ENCODE measurements around the gene ABR.

Gene ABR

GRCh38 chr17:1055751-1056645 lies 123.8 kb downstream of the ABR start:
- H2AFZ ChIP-seq (ENCODE audit: low read length) = no peak overlapping the region
- no peaks in the 10 kb centered on the region for H4K20me1 ChIP-seq (ENCODE audit: insufficient read depth, low read length, poor library complexity, severe bottlenecking)
- H3K27me3 ChIP-seq (ENCODE audit: insufficient read depth, low read length, poor library complexity, severe bottlenecking) = no peaks in the 10 kb centered on the region
- no peak overlapping the region for H3K9ac ChIP-seq (ENCODE audit: low read depth, low read length, poor library complexity, severe bottlenecking)
- H3K4me2 ChIP-seq (ENCODE audit: low read depth, low read length, poor library complexity, severe bottlenecking) = no peak overlapping the region
- no peaks in the 10 kb centered on the region for H3K79me2 ChIP-seq (ENCODE audit: insufficient read depth, low read length)
- no peak overlapping the region for H3K4me3 ChIP-seq (ENCODE audit: low read length, poor library complexity, severe bottlenecking)
- TF ChIP-seq EZH2phosphoT487 (IDR thresholded peaks at IDR 0.05; ENCODE audit: borderline replicate concordance) = no peak
- TF ChIP-seq, protein P1, sequence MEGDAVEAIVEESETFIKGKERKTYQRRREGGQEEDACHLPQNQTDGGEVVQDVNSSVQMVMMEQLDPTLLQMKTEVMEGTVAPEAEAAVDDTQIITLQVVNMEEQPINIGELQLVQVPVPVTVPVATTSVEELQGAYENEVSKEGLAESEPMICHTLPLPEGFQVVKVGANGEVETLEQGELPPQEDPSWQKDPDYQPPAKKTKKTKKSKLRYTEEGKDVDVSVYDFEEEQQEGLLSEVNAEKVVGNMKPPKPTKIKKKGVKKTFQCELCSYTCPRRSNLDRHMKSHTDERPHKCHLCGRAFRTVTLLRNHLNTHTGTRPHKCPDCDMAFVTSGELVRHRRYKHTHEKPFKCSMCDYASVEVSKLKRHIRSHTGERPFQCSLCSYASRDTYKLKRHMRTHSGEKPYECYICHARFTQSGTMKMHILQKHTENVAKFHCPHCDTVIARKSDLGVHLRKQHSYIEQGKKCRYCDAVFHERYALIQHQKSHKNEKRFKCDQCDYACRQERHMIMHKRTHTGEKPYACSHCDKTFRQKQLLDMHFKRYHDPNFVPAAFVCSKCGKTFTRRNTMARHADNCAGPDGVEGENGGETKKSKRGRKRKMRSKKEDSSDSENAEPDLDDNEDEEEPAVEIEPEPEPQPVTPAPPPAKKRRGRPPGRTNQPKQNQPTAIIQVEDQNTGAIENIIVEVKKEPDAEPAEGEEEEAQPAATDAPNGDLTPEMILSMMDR (conservative IDR thresholded peaks at IDR 0.05; ENCODE audit: low read length) = peak; percentile 66
- no peaks in the 10 kb centered on the region for H3K9me3 ChIP-seq (ENCODE audit: insufficient read depth, low read depth, low read length)
- H3F3A ChIP-seq (ENCODE audit: low read depth) = no peaks in the 10 kb centered on the region
- H3K36me3 ChIP-seq (ENCODE audit: insufficient read depth, low read length) = peaks cover 7% of the 10 kb centered on the region; the same call in 1 of the 2 replicates
- no peaks in the 10 kb centered on the region for H3K4me1 ChIP-seq (ENCODE audit: insufficient read depth, low read length, poor library complexity, severe bottlenecking)
- H3K9me2 ChIP-seq (replicated peaks; ENCODE audit: low read depth, low read length) = no peaks in the 10 kb centered on the region

DNA sequence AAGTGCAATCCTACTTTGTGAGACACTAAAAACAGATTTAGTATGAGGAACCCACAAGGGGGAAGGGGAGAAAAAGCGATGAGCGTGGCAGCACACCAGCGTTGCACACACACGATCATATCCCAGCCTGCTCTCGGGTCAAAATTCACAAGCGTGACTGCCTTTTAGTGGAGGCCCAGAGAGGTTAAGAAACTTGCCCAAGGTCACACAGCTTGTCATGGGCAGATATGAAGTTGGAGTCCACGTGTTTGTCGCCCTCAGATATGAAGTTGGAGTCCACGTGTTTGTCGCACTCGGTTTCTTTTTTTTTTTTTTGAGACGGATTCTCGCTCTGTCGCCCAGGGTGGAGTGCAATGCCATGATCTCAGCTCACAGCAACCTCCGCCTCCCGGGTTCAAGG lies 124.5 kb downstream of the ABR start:
- Histone ChIP-seq H3K79me2 (ENCODE audit: insufficient read depth, low read length) (no peaks in the 10 kb centered on the region), H3K4me3 (ENCODE audit: low read length, poor library complexity, severe bottlenecking) (no peak overlapping the region), H3K4me1 (ENCODE audit: insufficient read depth, low read length, poor library complexity, severe bottlenecking) (no peaks in the 10 kb centered on the region), H3K9ac (ENCODE audit: low read depth, low read length, poor library complexity, severe bottlenecking) (no peak overlapping the region), H3K9me3 (ENCODE audit: insufficient read depth, low read depth, low read length) (no peaks in the 10 kb centered on the region), H2AFZ (ENCODE audit: low read length) (no peak overlapping the region), H3K4me2 (ENCODE audit: low read depth, low read length, poor library complexity, severe bottlenecking) (no peak overlapping the region), H3K27me3 (ENCODE audit: insufficient read depth, low read length, poor library complexity, severe bottlenecking) (no peaks in the 10 kb centered on the region), H3F3A (ENCODE audit: low read depth) (no peaks in the 10 kb centered on the region), H4K20me1 (ENCODE audit: insufficient read depth, low read length, poor library complexity, severe bottlenecking) (no peaks in the 10 kb centered on the region), H3K9me2 (replicated peaks; ENCODE audit: low read depth, low read length) (no peaks in the 10 kb centered on the region), H3K36me3 (ENCODE audit: insufficient read depth, low read length) (peaks cover 7% of the 10 kb centered on the region; the same call in 1 of the 2 replicates)
- TF ChIP-seq, protein P1 (conservative IDR thresholded peaks at IDR 0.05; ENCODE audit: low read length) = no peak
- TF ChIP-seq EZH2phosphoT487 (IDR thresholded peaks at IDR 0.05; ENCODE audit: borderline replicate concordance) = no peak

DNA sequence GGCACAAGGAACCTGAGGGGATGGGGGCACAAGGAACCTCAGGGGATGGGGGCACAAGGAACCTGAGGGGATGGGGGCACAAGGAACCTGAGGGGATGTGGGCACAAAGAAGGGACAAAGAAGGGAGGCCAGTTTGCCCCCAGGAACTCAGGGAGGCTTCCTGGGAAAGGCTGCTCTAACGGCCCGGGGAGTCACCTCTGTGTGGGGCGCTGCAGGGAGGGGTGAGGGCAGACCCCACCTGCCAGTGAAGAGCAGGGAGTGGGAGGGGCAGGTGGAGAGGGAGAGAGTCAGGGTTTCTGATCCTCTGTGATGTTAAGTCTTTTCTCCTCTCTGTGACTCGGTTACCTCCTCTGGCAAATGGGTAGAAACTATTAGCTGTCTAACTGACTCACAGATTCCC lies 125.1 kb downstream of the ABR start:
- TF ChIP-seq, protein P1 (conservative IDR thresholded peaks at IDR 0.05; ENCODE audit: low read length) = no peak
- no peak for TF ChIP-seq EZH2phosphoT487 (IDR thresholded peaks at IDR 0.05; ENCODE audit: borderline replicate concordance)
- Histone ChIP-seq H3K4me2 (ENCODE audit: low read depth, low read length, poor library complexity, severe bottlenecking) (no peak overlapping the region), H3K79me2 (ENCODE audit: insufficient read depth, low read length) (no peaks in the 10 kb centered on the region), H3K9ac (ENCODE audit: low read depth, low read length, poor library complexity, severe bottlenecking) (no peak overlapping the region), H2AFZ (ENCODE audit: low read length) (no peak overlapping the region), H3K9me2 (replicated peaks; ENCODE audit: low read depth, low read length) (no peaks in the 10 kb centered on the region), H3K4me3 (ENCODE audit: low read length, poor library complexity, severe bottlenecking) (no peak overlapping the region), H3F3A (ENCODE audit: low read depth) (no peaks in the 10 kb centered on the region), H3K36me3 (ENCODE audit: insufficient read depth, low read length) (peaks cover 7% of the 10 kb centered on the region; the same call in 1 of the 2 replicates), H4K20me1 (ENCODE audit: insufficient read depth, low read length, poor library complexity, severe bottlenecking) (no peaks in the 10 kb centered on the region), H3K27me3 (ENCODE audit: insufficient read depth, low read length, poor library complexity, severe bottlenecking) (no peaks in the 10 kb centered on the region), H3K4me1 (ENCODE audit: insufficient read depth, low read length, poor library complexity, severe bottlenecking) (no peaks in the 10 kb centered on the region), H3K9me3 (ENCODE audit: insufficient read depth, low read depth, low read length) (no peaks in the 10 kb centered on the region)

Data from Loucy (cell line).